Natural killer cell treated with Interleukin-12 subunit alpha and Interleukin-12 subunit beta and Interleukin-15 and Interleukin-18, amount 100 ng/mL, for 72 hours (primary cell): Measurements from ENCODE around the gene GPR26. TPM values are rescaled to one million over a fixed set of nuclear protein-coding genes. Genes with fewer than 3 reads are reported as not detected.

Experiments used
- ATAC-seq, 2 donors: fragments of 150-1000 bp; cut with Tn5 transposase in 1 of 2; sonication (Bioruptor Pico), chemical (Tn5 transposase) in 1 of 2; 2 replicates each; pipeline ENCODE4 v1.10.0; 2021
- DNase-seq: peaks from one replicate; pipeline ENCODE4 v3.0.0; 2022; ENCODE audit warnings: low spot score
- H3K27ac Mint-ChIP-seq, 2 donors: 1 replicate in 1 of 2; 2 replicates in 1 of 2; pipeline ENCODE4 v1.8.0; 2022; ENCODE audit warnings: mixed read lengths in 2 of 2, mild to moderate bottlenecking in 1 of 2, moderate library complexity in 1 of 2
- H3K27me3 Mint-ChIP-seq, 2 donors: 1 replicate in 1 of 2; 2 replicates in 1 of 2; pipeline ENCODE4 v1.8.0; 2022; ENCODE audit warnings: mixed read lengths in 2 of 2
- H3K36me3 Mint-ChIP-seq: one replicate; pipeline ENCODE4 v1.8.0; 2022; ENCODE audit warnings: mixed read lengths
- H3K4me1 Mint-ChIP-seq, 2 donors: 1 replicate in 1 of 2; 2 replicates in 1 of 2; pipeline ENCODE4 v1.8.0; 2022; ENCODE audit warnings: low read depth in 2 of 2, mixed read lengths in 2 of 2, mild to moderate bottlenecking in 1 of 2
- H3K4me3 Mint-ChIP-seq: one replicate; pipeline ENCODE4 v1.8.0; 2022; ENCODE audit warnings: mixed read lengths
- H3K9me3 Mint-ChIP-seq: 2 replicates; pipeline ENCODE4 v1.8.0; 2022; ENCODE audit warnings: mixed read lengths
- total RNA-seq, 2 donors: library from RNA; stranded (reverse); gene quantifications; one replicate each; pipeline ENCODE4 v1.2.3, GENCODE V29; 2022

GPR26 gene
- total RNA-seq, 2 donors from 2014 or later, result not detected

GRCh38 chr10:123665491-123666286 lies 466 bp upstream of the GPR26 start:
- DNase-seq (no peak), ATAC-seq (no peak)
- no peak overlapping the region for H3K27ac Mint-ChIP-seq
- no peaks in the 10 kb centered on the region for H3K36me3 Mint-ChIP-seq
- H3K27me3 Mint-ChIP-seq, result peaks cover 16 to 21% of the 10 kb centered on the region in 2 donors
- no peak overlapping the region for H3K4me3 Mint-ChIP-seq
- H3K9me3 Mint-ChIP-seq, result no peaks in the 10 kb centered on the region
- H3K4me1 Mint-ChIP-seq, result no peaks in the 10 kb centered on the region

- no peaks in the 10 kb centered on the region for H3K4me1 Mint-ChIP-seq
- H3K4me3 Mint-ChIP-seq, result no peak overlapping the region
- no peaks in the 10 kb centered on the region for H3K36me3 Mint-ChIP-seq
- H3K9me3 Mint-ChIP-seq, result no peaks in the 10 kb centered on the region
- ATAC-seq (no peak), DNase-seq (no peak)
- H3K27ac Mint-ChIP-seq, result no peak overlapping the region
- H3K27me3 Mint-ChIP-seq, result peaks cover 9 to 15% of the 10 kb centered on the region in 2 donors
Observed at GRCh38 chr10:123669886-123670285, 3.7 kb downstream of the GPR26 start.

DNA sequence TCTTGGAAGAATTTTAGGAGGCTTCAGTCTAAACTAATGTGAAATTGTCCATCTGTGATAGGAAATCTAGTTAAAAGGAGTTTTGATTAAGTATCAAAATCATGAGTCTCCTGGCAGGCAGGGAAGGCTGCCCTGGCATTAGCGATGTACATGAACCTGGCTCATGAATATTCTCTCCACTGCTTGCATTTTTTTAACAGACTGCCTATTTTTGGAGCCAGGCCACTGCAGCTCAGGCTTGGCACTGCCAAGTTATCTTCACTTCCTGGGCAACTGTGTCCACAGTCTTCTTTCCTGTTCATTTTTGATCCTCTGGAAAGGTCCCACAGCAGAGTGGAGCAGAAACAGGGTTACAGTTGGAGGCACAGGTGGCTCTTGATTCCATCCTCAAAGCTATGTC lies 7.0 kb downstream of the GPR26 start:
- H3K27me3 Mint-ChIP-seq, result peaks cover 0 to 7% of the 10 kb centered on the region in 2 donors

GRCh38 chr10:123674741-123675140 lies 8.6 kb downstream of the GPR26 start:
- DNase-seq, result no peak
- Mint-ChIP-seq H3K9me3 (no peaks in the 10 kb centered on the region), H3K36me3 (no peaks in the 10 kb centered on the region), H3K27me3 (peaks cover 0 to 8% of the 10 kb centered on the region in 2 donors), H3K4me1 (no peaks in the 10 kb centered on the region), H3K27ac (no peak overlapping the region), H3K4me3 (no peak overlapping the region)
- no peak for ATAC-seq

More for the DNA sequence above, 7.0 kb downstream of the GPR26 start:
- H3K27ac Mint-ChIP-seq, result no peak overlapping the region
- H3K4me1 Mint-ChIP-seq, result no peaks in the 10 kb centered on the region
- DNase-seq (no peak), ATAC-seq (no peak)
- no peaks in the 10 kb centered on the region for H3K36me3 Mint-ChIP-seq
- H3K4me3 Mint-ChIP-seq, result no peak overlapping the region
- no peaks in the 10 kb centered on the region for H3K9me3 Mint-ChIP-seq

DNA sequence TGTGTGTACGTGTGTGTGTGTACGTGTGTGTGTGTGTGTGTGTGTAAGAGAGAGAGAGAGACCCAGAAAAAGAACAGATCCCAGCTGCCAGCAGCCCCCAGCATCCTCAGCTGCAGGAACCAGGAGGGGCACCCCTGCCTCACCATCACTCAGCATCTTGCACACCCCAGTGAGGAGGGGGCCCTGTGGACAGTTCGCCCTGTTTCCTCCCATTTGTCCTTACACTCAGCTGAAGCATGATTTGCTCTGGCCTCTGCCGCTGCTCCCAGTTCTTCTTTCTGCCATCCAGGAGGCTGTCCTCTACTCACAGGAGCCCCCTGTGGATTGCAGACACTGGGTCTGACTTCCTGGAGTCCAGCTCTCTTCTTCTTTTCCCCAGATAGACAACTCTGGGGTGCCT lies 9.7 kb downstream of the GPR26 start:
- Mint-ChIP-seq H3K4me3 (no peak overlapping the region), H3K27ac (no peak overlapping the region), H3K27me3 (peaks cover 0 to 8% of the 10 kb centered on the region in 2 donors), H3K36me3 (no peaks in the 10 kb centered on the region), H3K4me1 (no peaks in the 10 kb centered on the region), H3K9me3 (no peaks in the 10 kb centered on the region)
- no peak for ATAC-seq
- no peak for DNase-seq

GRCh38 chr10:123677556-123677955 lies 11.4 kb downstream of the GPR26 start:
- Mint-ChIP-seq H3K27me3 (peaks cover 1 to 10% of the 10 kb centered on the region in 2 donors), H3K36me3 (no peaks in the 10 kb centered on the region), H3K4me1 (no peaks in the 10 kb centered on the region), H3K4me3 (no peak overlapping the region), H3K9me3 (no peaks in the 10 kb centered on the region), H3K27ac (no peak overlapping the region)
- ATAC-seq (no peak), DNase-seq (no peak)

DNA sequence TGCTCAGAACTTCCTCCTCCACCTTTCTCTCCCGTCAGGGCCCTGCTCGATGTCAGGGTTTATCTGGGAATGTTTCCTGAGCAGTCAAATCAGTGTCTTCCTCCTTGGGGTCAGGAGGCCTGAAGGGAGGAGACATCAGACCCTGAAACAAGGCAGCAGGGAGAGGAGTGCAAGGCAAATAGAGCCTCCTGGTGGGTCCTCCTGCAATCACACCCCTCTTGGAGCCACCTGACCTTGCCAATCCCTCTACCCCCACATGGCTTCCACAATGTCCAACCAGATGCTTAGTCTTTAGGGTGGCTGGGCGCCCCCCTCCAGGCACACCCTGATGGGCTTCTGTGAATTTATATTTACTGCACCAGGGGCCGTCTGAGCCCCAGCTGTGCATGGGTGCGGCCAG lies 12.2 kb downstream of the GPR26 start:
- no peak for DNase-seq
- H3K27ac Mint-ChIP-seq, result no peak overlapping the region
- no peak for ATAC-seq
- H3K4me1 Mint-ChIP-seq, result no peaks in the 10 kb centered on the region
- no peaks in the 10 kb centered on the region for H3K36me3 Mint-ChIP-seq
- no peaks in the 10 kb centered on the region for H3K9me3 Mint-ChIP-seq
- H3K4me3 Mint-ChIP-seq, result no peak overlapping the region
- H3K27me3 Mint-ChIP-seq, result peaks cover 8 to 14% of the 10 kb centered on the region in 2 donors

- ATAC-seq, result no peak
Observed at GRCh38 chr10:123681285-123681684, 15.1 kb downstream of the GPR26 start.

DNA sequence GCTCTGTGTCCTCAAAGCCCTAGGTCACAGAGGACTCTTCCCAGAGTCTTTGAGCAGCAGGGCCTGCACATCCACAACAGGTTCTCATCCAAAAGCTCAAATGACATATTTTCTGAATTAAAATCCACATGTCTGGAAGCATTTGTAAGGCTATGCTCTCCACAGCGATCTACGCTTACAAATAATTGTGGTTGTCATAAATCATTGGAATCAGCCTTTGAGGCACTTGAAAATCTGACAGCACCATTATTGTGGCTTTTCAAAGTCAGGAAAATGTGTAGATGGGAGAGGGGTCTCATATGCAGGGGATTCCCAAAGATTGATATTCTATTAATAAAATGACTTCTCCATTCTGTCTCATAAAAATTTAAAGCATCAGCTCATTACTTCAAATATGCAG lies 16.3 kb downstream of the GPR26 start:
- H3K36me3 Mint-ChIP-seq, result no peaks in the 10 kb centered on the region
- DNase-seq (no peak), ATAC-seq (no peak)
- H3K27me3 Mint-ChIP-seq, result peaks cover 13 to 17% of the 10 kb centered on the region in 2 donors
- H3K4me1 Mint-ChIP-seq, result no peaks in the 10 kb centered on the region
- H3K9me3 Mint-ChIP-seq, result no peaks in the 10 kb centered on the region
- no peak overlapping the region for H3K4me3 Mint-ChIP-seq
- H3K27ac Mint-ChIP-seq, result no peak overlapping the region

More at GRCh38 chr10:123681285-123681684, 15.1 kb downstream of the GPR26 start:
- Mint-ChIP-seq H3K4me1 (no peaks in the 10 kb centered on the region), H3K36me3 (no peaks in the 10 kb centered on the region), H3K27ac (no peak overlapping the region), H3K9me3 (no peaks in the 10 kb centered on the region), H3K4me3 (no peak overlapping the region), H3K27me3 (peaks cover 8% of the 10 kb centered on the region in 2 donors)
- DNase-seq, result no peak

DNA sequence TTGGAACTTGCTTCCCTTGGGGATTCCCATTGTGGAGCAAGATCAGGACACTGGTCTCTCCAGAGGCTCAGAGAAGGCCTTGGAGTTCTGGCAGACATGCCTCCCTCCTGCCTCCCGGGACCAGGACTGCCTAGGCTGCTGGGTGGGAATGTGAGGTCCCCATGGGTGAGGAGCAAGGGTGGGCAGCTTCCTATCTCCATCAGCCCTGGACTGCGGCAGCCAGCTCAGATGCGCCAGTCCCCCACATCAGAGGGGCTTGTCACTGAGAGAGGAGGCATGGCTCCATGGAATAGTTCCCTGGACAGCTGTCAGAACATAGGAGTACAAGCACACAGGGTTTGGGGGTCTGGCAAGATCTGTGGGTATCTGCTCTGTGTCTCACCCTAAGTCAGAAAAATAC lies 17.3 kb downstream of the GPR26 start:
- ATAC-seq, result no peak
- H3K36me3 Mint-ChIP-seq, result no peaks in the 10 kb centered on the region
- no peaks in the 10 kb centered on the region for H3K9me3 Mint-ChIP-seq
- H3K4me1 Mint-ChIP-seq, result no peaks in the 10 kb centered on the region
- no peak overlapping the region for H3K4me3 Mint-ChIP-seq
- H3K27ac Mint-ChIP-seq, result no peak overlapping the region
- H3K27me3 Mint-ChIP-seq, result peaks cover 10 to 17% of the 10 kb centered on the region in 2 donors
- no peak for DNase-seq

DNA sequence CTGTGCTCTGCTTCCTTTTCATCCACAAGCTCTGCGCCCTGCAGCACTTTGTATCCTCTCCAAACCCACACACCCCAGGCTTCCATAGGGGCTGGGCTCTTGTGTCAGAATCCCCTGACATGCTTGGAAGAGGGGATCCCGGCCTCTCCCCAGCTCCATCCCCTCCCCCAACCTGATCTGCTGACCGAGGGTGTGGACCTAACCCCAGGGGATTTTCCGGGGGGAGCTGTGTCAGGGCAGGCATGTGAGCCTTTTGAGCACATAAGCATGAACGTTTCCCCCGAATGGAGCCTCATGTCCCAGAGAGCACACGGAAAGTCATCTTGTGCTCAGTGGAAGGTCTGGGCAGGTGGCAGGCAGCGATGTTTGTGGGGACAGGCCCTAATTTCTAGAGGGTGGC lies 17.7 kb downstream of the GPR26 start:
- Mint-ChIP-seq H3K27me3 (peaks cover 10 to 17% of the 10 kb centered on the region in 2 donors), H3K4me3 (no peak overlapping the region), H3K36me3 (no peaks in the 10 kb centered on the region), H3K4me1 (no peaks in the 10 kb centered on the region), H3K9me3 (no peaks in the 10 kb centered on the region), H3K27ac (no peak overlapping the region)
- ATAC-seq, result no peak
- no peak for DNase-seq

- Mint-ChIP-seq H3K36me3 (no peaks in the 10 kb centered on the region), H3K9me3 (no peaks in the 10 kb centered on the region), H3K4me3 (no peak overlapping the region), H3K27ac (no peak overlapping the region), H3K27me3 (peaks cover 14 to 21% of the 10 kb centered on the region in 2 donors), H3K4me1 (no peaks in the 10 kb centered on the region)
- ATAC-seq, result no peak
- no peak for DNase-seq
Observed at GRCh38 chr10:123685260-123685659, 19.1 kb downstream of the GPR26 start.

DNA sequence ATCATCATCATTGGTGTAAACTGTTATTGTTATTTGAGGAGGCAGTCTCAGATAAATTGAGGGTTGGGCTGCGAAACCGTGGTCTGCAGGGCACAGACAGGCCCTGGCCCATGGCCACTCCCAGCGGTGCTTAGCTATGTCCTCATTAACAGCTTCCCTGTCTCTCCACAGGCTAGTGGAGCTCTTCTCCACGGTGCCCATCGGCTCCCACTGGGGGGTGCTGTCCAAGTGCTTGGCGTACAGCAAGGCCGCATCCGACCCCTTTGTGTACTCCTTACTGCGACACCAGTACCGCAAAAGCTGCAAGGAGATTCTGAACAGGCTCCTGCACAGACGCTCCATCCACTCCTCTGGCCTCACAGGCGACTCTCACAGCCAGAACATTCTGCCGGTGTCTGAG lies 21.6 kb downstream of the GPR26 start:
- H3K27ac Mint-ChIP-seq, result no peak overlapping the region
- ATAC-seq (no peak), DNase-seq (no peak)
- H3K9me3 Mint-ChIP-seq, result no peaks in the 10 kb centered on the region
- peaks cover 12 to 21% of the 10 kb centered on the region in 2 donors for H3K27me3 Mint-ChIP-seq
- no peaks in the 10 kb centered on the region for H3K4me1 Mint-ChIP-seq
- no peak overlapping the region for H3K4me3 Mint-ChIP-seq
- H3K36me3 Mint-ChIP-seq, result no peaks in the 10 kb centered on the region

DNA sequence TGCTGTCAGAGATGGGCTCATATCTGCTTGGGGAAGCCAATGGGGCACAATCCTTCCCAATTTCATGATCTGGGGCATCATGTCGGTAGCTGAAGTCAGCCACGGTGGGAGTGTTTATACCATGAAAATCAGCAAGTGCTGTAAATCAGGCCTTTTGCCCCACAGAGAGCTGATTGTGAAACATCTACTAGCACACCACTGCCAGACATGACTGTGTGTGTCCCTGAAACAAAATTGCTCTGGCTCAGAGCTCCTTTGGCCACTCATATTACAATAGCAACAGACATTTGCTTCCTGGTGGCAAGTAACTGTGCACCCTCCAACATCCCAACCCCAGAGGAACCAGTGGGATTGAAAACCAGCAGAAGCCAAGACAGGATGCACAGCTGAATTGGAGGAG lies 23.7 kb downstream of the GPR26 start:
- Mint-ChIP-seq H3K9me3 (no peaks in the 10 kb centered on the region), H3K36me3 (no peaks in the 10 kb centered on the region), H3K4me1 (no peaks in the 10 kb centered on the region), H3K27me3 (peaks cover 20 to 33% of the 10 kb centered on the region in 2 donors), H3K4me3 (no peak overlapping the region), H3K27ac (no peak overlapping the region)
- DNase-seq, result no peak
- ATAC-seq, result no peak
